Measurements from ENCODE around the gene SUGCT.
"Not testable (repeated sequence)": the region's sequence is repeated elsewhere in the genome, so short reads cannot be mapped to it uniquely, and the experiment has no call there.

SUGCT gene

DNA sequence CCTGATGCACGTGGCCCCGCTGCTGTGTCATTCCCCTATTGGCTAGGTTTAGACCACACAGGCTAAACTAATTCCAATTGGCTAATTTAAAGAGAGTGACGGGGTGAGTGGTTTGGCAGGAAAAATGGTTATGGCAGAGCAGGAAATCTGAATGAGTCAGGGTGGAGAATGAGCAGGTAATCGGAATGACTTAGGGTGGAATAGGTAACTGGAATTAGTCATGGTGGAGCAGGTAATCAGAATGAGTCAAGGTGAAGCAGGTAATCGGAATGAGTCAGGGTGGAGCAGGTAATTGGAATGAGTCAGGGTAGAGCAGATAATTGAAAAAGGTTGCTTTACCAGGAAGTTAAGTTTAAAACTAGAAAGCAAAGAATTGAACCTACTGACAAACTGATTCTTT is 7.1 kb downstream of the SUGCT start:
- DNase-seq: not testable (repeated sequence)

- not testable (repeated sequence) for DNase-seq
Observed at GRCh38 chr7:40145596-40146130, 10.9 kb downstream of the SUGCT start.

- DNase-seq: no peak
Observed at GRCh38 chr7:40147371-40148246, 12.8 kb downstream of the SUGCT start.

- not testable (repeated sequence) for DNase-seq
Observed at GRCh38 chr7:40148247-40148580, 13.4 kb downstream of the SUGCT start.

DNA sequence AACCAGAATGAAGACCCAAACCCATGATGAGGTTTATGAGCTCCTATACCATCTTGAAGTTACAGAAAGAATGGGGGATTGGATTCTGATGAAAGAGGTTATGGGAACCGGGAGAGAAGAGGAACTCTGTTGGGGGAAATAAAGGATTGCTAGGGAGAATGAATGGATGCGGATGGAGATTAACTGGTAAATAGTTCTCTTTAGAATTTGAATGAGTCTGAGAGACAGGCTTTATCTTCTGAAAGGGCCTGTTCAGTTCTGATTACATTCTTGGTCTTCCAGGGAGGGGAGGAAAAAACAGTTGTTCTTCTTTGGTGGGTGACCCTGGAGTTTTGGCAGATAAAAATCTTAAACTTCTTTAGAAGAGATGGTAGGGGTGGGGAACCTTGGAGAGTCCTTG is 13.9 kb downstream of the SUGCT start:
- no peak for DNase-seq

DNA sequence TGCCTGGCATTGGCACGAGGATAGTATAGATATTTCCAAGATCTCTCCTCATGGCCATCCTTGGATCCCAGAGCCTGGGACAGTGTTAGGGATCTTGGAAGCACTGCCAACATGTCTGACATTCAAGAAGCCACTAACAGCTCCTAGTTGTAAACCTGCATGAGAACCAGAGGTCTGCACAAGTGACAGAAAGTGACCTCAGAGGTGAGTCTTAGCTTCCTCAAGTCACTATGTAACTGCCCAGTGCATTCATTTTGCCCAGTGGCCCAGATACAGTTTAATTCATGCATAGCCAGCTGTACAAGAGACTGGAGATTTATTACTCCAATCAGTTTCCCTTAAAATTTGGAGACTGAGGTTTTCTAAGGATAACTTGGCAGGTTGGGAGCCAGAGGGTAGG is 16.7 kb downstream of the SUGCT start:
- no peak for DNase-seq

DNA sequence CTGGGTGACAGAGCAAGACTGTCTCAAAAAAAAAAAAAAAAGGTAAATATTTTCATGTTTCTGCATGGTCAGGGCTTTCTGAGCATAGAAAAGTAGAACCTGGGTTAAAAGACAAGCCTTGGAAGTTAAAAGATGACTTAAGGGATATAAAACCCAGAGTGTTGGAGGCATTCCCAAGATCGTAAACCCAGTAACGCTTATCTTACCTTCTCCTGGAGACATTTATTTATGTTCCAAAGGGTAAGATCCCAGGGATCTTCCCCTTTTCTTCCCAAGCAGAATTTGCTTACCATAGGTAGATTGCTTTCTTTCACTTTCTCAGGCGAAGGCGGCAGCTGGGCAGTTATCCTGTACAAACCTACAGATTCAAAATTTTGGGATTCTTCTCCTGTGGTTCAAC is 22.2 kb downstream of the SUGCT start:
- DNase-seq: no peak

- no peak for DNase-seq
Observed at GRCh38 chr7:40162516-40162915, 27.7 kb downstream of the SUGCT start.

GRCh38 chr7:40165216-40165615 is 30.4 kb downstream of the SUGCT start:
- DNase-seq: no peak

DNA sequence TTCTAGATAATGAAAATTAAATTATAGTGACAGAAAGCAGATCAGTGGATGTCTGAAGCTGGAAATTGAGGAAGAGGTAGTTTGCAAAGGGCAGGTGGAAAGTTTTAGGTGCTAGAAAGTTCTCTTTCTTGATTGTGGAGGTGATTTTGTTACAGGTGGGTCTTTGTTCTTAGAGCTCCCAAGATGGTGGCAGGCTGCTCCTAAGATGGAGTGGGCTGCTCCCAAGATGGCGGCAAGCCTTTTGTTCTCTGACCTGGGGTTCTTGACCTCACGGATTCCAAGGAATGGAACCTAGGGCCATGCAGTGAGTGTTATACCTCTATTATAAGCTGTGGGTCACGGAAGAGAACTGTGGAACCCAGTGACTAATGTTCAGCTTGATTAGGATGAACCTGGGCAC is 32.5 kb downstream of the SUGCT start:
- no peak for DNase-seq

DNA sequence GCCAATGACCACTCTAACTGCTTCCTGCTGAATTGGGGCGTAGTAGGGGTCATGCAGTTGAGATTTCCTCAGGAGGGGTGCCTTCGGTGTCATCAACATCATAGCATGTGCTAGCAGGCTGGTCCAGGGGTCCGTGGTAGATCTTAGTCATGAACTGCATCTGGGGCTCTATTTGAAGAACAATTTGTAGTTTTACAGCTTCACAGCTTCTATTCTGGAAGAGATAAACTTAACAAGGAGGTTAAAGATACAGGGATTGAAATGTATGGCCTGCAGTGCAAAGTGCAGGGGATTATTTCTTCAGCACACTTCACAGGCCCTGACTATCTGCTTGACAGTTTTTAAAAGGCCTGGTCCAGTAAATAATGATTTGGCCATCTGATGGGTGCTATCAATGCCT is 33.5 kb downstream of the SUGCT start:
- DNase-seq: not testable (repeated sequence)

GRCh38 chr7:40173121-40173520 is 38.3 kb downstream of the SUGCT start:
- not testable (repeated sequence) for DNase-seq

DNA sequence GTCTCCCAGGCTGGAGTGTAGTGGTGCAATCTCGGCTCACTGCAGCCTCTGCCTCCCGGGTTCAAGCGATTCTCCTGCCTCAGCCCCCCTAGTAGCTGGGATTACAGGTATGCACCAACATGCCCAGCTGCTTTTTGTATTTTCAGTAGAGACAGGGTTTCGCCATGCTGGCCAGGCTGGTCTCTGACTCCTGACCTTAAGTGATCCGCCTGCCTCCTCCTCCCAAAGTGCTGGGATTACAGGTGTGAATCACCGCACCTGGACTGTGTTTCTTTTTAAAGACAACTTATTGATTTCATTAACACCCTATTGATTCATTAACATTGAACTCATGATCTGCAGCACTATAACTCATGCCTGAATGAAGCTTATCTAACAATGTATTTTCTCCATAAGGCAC is 40.5 kb downstream of the SUGCT start:
- DNase-seq: not testable (repeated sequence)

- no peak for DNase-seq
Observed at GRCh38 chr7:40175725-40176510, 41.1 kb downstream of the SUGCT start.

GRCh38 chr7:40177071-40177470 is 42.3 kb downstream of the SUGCT start:
- DNase-seq: no peak

- DNase-seq: no peak
Observed at GRCh38 chr7:40182452-40182851, 47.6 kb downstream of the SUGCT start.

DNA sequence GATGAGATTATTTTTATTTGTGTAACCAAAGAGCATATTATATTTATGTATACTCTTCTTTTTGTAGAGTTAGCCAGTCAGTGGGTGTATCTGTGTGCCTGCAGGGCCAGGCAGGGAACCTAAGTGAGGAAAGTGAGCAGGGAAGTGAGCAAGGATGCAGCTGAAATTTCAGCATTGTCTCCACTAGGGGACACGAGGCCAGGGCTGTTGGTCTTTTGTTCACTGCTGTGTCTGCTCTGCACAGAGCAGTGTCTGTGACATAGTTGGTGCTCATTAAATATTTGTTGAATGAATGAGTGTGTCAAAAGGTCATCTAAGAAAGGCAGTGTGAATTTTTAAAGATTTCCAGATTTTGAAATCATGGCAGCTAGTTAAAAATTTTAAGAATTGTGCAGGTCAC is 51.8 kb downstream of the SUGCT start:
- no peak for DNase-seq

DNA sequence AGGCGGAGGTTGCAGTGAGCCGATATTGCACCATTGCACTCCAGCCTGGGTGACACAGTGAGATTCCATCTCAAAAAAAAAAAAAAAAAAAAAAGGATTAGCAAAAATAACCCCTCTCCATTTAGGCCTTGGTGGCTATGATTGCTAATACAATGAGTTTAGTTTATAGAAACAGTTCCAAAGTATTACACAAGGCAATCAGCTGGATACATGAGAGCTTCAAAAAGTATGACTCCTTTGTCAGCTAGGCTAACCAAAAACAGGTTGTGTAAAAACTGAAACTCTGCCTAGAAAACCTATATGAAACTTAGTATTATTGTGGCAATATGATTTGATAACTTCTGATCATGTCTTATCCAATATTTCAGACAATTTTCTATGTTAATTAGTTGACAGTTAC is 57.2 kb downstream of the SUGCT start:
- DNase-seq: no peak

DNA sequence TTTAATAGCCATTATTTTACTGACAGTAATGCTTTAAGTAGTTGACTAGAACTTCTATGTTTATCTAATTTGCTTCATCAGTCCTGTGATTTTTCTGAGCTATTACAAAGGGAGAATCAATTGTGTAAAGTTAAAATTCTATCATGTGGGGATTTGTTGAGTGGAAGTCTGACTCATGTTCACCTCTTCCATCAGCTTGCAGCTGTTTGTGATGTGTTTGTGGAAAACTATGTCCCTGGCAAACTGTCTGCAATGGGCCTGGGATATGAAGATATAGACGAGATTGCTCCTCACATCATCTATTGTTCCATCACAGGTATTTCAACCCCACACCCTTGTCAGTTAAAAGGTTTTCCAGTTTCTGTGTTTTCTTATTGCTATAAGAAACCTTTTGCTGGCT is 59.9 kb downstream of the SUGCT start:
- no peak for DNase-seq

DNA sequence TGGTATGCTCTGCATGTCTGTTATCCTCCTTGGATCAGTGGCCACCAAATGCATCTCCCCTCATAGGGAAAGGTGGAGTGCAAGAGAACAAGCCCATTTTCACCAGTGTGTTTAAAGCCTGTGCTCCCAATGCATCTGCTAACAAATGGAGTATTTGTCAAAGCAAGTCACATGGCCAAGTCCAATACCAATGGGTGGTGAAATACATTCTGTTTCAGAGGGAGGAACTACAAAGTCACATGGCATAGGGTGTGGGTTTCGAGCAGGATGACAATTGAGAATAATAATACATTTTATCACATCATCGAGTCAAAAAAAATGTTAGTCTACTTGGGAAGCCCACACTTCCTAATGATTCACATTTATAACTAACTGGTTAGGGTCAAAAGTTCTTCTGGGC is 62.7 kb downstream of the SUGCT start:
- DNase-seq: no peak

- DNase-seq: peak; percentile 6
Observed at GRCh38 chr7:40199076-40199802, 64.4 kb downstream of the SUGCT start.

GRCh38 chr7:40200791-40201190 is 66.0 kb downstream of the SUGCT start:
- DNase-seq: no peak

GRCh38 chr7:40202851-40203250 is 68.0 kb downstream of the SUGCT start:
- DNase-seq: no peak
